HFF-Myc (cell line): ENCODE results near the gene TMEM213.

Experiments
- DNase-seq: peaks from one replicate; pipeline ENCODE4 v3.0.0-alpha.2; 2011; ENCODE audit warnings: low read depth; ENCODE audit errors: extremely low read depth
- H3K4me3 ChIP-seq: replicated peaks from 2 replicates; pipeline ENCODE4 v1.5.1; 2011; ENCODE audit warnings: low read depth, mild to moderate bottlenecking, control low read depth, low read length
- CTCF ChIP-seq: IDR thresholded peaks from 2 replicates; pipeline ENCODE4 v1.5.1; 2012; ENCODE audit warnings: mild to moderate bottlenecking, low read depth, low read length, control low read depth; ENCODE audit errors: missing control alignments

The TMEM213 gene

DNA sequence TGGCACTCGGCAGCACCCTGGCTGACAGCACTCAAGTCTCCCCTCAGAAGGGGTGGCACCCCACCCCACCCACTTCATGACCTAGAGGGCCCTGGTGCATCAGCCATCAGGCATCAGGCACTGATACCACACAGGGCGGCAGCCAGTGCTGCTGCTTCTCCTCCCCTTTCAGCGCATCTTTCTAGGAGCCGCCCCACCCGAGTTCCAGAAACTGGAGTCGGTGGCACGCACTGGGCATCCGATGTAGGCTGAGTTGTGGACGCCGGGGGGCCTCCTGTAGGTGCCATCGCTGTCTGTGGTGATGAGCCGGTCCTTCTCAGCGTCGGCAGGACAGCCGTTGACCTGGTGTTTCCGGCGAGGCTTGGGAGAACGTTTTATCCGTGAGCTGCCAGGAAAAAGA lies 70.0 kb downstream of the TMEM213 start:
- H3K4me3 ChIP-seq = no peak overlapping the region
- DNase-seq = no peak
- TF ChIP-seq CTCF = no peak

DNA sequence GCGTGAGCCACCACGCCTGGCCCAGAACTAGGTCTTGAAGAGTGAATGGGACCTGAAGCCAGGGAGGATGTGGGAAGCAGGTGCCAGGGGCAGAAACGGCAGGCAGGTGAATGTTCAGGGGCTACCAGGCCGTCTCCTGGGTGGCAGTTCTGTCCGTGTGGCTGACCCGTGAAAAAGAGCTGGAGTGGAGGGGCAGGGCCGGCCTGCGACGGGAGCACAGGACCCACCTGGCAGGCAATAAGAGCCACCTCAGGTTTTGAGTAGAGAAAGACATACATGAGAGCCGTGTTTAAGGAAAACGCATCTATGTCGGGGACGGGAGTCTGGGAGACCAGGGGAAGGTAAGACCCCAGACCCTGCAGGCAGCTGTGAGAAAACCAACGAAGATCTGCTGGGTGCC lies 70.9 kb downstream of the TMEM213 start:
- DNase-seq = no peak
- TF ChIP-seq CTCF = no peak
- H3K4me3 ChIP-seq = no peak overlapping the region

DNA sequence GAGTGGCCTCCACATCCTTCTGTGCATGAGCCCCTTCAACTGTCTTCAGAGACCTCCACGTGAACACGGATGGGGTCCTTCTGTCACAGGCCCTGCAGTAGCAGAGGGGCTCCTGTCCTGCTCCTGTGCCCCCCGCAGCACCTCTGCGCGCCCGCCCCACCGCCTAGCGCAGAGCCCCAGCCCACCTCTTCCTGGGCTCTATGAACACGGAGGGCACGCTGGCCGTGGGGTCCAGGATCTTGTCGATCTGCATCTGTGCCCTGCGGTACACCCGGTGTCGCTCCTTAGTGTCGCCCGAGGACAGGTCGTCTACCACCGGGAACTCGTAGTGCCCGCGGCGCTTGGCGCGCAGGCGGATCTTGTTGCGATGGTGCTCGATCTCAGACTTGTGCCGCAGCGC lies 71.6 kb downstream of the TMEM213 start:
- H3K4me3 ChIP-seq = no peak overlapping the region
- no peak for DNase-seq
- TF ChIP-seq CTCF = no peak

DNA sequence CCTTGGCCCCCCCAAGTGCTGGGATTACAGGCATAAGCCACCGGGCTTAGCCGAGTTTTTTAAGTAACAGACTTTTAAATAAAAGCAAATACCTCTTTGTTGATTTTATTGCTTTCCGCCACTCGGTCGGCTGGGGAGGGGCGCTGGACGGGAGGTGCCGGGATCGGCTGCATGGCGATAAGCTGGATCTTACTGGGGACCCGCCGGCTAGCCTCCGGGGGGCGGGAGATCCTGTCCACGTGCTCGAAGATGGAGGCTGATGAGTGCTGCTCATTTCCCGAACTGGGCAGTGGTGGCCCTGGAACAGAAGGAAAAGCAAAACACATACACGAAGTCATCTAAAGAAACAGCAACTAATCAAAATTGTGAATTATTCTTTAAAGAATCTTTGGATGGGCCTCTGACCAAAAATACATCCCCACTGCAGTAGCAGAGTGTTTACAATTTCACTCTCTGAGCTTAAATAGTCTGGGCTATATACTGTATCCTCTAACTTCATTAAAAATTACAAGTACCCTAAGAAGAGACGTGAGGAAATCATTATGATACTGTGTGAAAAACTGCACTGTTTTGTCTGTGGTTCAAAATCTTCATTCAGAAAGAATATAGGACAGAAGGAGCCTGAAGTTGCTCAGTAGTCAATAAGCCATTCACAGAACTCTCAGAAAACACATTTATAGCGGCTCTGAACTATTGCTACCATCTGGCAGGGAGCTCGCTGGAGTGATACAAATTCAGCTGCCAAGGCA lies 73.4 kb downstream of the TMEM213 start:
- no peak for TF ChIP-seq CTCF
- no peak for DNase-seq
- H3K4me3 ChIP-seq = no peak overlapping the region

DNA sequence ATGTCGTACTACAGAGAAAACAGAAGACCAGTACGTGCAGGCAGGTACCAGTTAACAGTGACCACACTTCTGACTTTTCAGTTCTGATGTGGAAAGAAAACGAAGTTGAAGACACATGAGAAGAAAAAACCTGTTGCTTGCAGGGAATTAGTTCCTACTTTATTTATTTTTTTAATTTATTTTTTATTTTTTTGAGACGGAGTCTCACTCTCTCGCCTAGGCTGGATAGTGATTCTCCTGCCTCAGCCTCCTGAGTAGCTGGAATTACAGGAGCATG lies 74.0 kb downstream of the TMEM213 start:
- no peak for DNase-seq
- no peak for TF ChIP-seq CTCF

DNA sequence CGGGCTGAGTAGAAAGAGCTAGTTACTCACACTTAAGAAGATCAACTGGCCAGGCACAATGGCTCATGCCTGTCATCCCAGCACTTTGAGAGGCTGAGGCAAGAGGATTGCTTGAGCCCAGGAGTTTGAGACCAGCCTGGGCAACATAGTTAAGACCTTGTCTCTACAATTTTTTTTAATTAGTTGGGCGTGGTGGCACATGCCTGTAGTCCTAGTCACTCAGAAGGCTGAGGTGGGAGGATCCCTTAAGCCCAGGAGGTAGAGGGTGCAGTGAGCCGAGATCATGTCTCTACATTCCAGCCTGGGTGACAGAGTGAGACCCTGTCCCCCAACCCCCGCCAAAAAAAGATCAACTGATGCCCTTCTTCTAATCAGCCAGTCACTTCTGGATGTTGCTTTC lies 74.8 kb downstream of the TMEM213 start:
- TF ChIP-seq CTCF = no peak
- no peak for DNase-seq

More for the DNA sequence above, 74.0 kb downstream of the TMEM213 start:
- no peak overlapping the region for H3K4me3 ChIP-seq

More for the DNA sequence above, 74.8 kb downstream of the TMEM213 start:
- H3K4me3 ChIP-seq = no peak overlapping the region
